ENCODE data around the gene TCEA2. TPM values are rescaled to one million over a fixed set of nuclear protein-coding genes. Genes with fewer than 3 reads are reported as not detected.

Gene TCEA2
- total and polyA plus RNA-seq, 2 donors from 2014 or later: 53.8 to 90.9 TPM

DNA sequence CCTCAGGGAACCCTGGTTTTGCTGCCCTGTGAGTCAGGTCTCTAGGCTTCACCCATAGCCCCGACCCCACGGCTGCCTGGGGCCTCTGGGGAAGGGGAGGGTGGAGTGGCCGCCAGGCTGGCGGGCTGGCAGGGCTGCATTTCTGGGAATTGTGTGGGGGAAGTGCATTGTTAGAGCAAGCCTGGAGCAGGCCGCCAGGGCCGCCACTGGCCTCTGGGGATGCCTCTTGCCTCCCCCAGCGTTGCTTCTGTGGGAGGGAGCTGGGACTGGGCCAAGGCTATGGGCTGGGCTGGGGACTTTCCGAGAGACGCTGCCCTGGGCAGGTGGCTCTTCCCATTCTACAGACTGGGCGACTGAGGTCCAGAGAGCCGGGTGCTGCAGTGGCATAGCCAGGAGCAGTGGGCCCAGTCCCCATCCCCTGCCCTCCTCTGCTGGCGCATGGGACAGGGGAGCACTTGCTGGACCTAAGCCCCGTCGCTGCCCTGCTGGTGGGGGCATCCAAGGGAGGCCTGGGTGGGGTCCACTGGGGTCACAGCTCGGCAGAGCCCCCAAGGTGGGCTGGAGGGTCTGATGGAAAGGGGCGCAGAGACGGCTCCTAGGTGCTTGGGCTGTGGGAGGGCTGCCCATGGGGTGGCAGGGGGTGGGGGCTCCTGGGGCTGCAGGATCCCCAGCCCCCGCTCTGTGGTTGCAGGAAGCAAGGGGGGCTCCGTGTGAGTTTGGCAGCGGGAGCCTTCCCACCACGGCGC lies 6.9 kb upstream of the TCEA2 start:
- peak overlapping the region; percentile 69 to 76 for H3K27ac ChIP-seq (ENCODE audit: low read depth in 2 of 2, low read length in 2 of 2)
- intact Hi-C loops (cut with DNase I): loop anchor here (5.0 kb wide), 1 partner anchor 434 kb away; no protein-coding TSS in a partner anchor
- no peaks in the 10 kb centered on the region for H3K36me3 ChIP-seq (ENCODE audit: control insufficient read depth in 2 of 3, insufficient read depth in 3 of 3, low read length in 3 of 3)
- no peaks in the 10 kb centered on the region for H3K27me3 ChIP-seq (ENCODE audit: control insufficient read depth, insufficient read depth, low read length)
- H3K4me1 ChIP-seq (ENCODE audit: control insufficient read depth in 2 of 3, insufficient read depth in 2 of 3, low read depth in 1 of 3, low read length in 3 of 3): peaks cover 0 to 24% (median 0%) of the 10 kb centered on the region in 3 donors
- FAIRE-seq (no peak), DNase-seq (peak in 2 of 5 donors; percentile 46 to 68)
- H3K9me3 ChIP-seq (ENCODE audit: control insufficient read depth in 2 of 3, insufficient read depth in 1 of 3, low read length in 3 of 3): no peaks in the 10 kb centered on the region
- TF ChIP-seq, protein P1, sequence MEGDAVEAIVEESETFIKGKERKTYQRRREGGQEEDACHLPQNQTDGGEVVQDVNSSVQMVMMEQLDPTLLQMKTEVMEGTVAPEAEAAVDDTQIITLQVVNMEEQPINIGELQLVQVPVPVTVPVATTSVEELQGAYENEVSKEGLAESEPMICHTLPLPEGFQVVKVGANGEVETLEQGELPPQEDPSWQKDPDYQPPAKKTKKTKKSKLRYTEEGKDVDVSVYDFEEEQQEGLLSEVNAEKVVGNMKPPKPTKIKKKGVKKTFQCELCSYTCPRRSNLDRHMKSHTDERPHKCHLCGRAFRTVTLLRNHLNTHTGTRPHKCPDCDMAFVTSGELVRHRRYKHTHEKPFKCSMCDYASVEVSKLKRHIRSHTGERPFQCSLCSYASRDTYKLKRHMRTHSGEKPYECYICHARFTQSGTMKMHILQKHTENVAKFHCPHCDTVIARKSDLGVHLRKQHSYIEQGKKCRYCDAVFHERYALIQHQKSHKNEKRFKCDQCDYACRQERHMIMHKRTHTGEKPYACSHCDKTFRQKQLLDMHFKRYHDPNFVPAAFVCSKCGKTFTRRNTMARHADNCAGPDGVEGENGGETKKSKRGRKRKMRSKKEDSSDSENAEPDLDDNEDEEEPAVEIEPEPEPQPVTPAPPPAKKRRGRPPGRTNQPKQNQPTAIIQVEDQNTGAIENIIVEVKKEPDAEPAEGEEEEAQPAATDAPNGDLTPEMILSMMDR (IDR thresholded peaks at IDR 0.05; ENCODE audit: borderline replicate concordance, extremely low read depth, insufficient read depth): no peak
- H3K4me3 ChIP-seq (ENCODE audit: low read length in 3 of 3): no peak overlapping the region
- H3K9ac ChIP-seq (ENCODE audit: low read length in 3 of 3): no peak overlapping the region

DNA sequence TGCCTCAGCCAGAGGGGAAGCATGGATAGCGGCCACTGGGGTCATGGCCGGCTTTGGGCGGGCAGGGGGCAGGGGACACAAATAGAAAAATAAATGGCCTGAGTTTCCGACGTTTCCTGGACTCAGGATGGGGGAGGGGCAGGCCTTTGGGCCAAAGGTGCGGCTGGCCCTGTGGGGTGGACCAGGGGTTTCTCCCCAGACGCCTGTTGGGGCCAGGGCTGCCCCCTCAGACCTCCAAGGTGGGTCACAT lies 6.4 kb upstream of the TCEA2 start:
- peak overlapping the region; percentile 68 to 77 for H3K27ac ChIP-seq (ENCODE audit: low read depth in 2 of 2, low read length in 2 of 2)
- no peak overlapping the region for H3K9ac ChIP-seq (ENCODE audit: low read length in 3 of 3)
- TF ChIP-seq, protein P1 (IDR thresholded peaks at IDR 0.05; ENCODE audit: borderline replicate concordance, extremely low read depth, insufficient read depth): no peak
- H3K4me1 ChIP-seq (ENCODE audit: control insufficient read depth in 2 of 3, insufficient read depth in 2 of 3, low read depth in 1 of 3, low read length in 3 of 3): peaks cover 0 to 24% (median 0%) of the 10 kb centered on the region in 3 donors
- no peaks in the 10 kb centered on the region for H3K27me3 ChIP-seq (ENCODE audit: control insufficient read depth, insufficient read depth, low read length)
- H3K4me3 ChIP-seq (ENCODE audit: low read length in 3 of 3): no peak overlapping the region
- no peaks in the 10 kb centered on the region for H3K36me3 ChIP-seq (ENCODE audit: control insufficient read depth in 2 of 3, insufficient read depth in 3 of 3, low read length in 3 of 3)
- FAIRE-seq: no peak
- intact Hi-C loops (cut with DNase I): loop anchor here (5.0 kb wide), 1 partner anchor 434 kb away; no protein-coding TSS in a partner anchor
- peak in 1 of 5 donors; percentile 51 for DNase-seq
- H3K9me3 ChIP-seq (ENCODE audit: control insufficient read depth in 2 of 3, insufficient read depth in 1 of 3, low read length in 3 of 3): no peaks in the 10 kb centered on the region

DNA sequence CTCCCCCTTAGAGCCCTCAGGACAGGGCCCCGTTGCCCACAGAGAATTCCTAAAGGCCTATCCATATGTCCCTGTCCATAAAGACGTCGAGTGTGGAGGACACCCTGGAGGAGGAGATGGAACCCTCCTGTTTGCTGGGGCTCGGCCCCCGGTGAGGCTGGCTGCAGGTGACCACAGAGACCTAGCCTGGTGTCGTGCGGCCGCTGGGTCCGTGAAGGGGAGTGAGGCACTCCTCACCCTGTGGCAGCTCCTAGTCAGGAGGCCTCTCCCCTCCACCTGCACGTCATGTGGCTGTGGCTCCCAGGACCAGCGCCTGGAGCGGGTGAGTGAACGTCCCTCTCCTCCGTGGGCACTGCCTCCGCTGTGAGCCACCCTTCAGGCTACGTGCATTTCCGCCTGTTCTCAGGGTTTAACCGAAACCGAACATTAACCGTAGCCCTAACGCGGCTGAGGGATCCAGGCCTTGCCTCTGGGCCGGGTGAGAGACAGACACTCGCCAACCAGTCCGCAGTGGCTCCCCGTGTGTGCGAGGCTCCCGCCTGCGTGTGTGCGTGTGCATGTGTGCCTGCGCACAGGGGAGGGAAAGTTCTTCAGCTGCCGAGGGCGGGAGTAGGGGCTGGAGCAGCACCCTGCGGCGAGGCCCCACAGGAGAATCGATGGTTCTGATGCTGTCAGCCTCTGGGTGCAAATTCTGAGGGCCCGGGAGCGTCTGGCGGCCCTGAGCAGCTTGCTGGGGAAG lies 5.9 kb upstream of the TCEA2 start:
- TF ChIP-seq, protein P1 (IDR thresholded peaks at IDR 0.05; ENCODE audit: borderline replicate concordance, extremely low read depth, insufficient read depth): no peak
- FAIRE-seq (no peak), DNase-seq (no peak)
- peak overlapping the region; percentile 68 to 77 for H3K27ac ChIP-seq (ENCODE audit: low read depth in 2 of 2, low read length in 2 of 2)
- H3K4me3 ChIP-seq (ENCODE audit: low read length in 3 of 3): peak overlapping the region in 1 of 3 donors; percentile 29
- intact Hi-C loops (cut with DNase I): loop anchor here (5.0 kb wide), 1 partner anchor 435 kb away; no protein-coding TSS in a partner anchor
- H3K36me3 ChIP-seq (ENCODE audit: control insufficient read depth in 2 of 3, insufficient read depth in 3 of 3, low read length in 3 of 3): no peaks in the 10 kb centered on the region
- H3K27me3 ChIP-seq (ENCODE audit: control insufficient read depth, insufficient read depth, low read length): no peaks in the 10 kb centered on the region
- no peaks in the 10 kb centered on the region for H3K9me3 ChIP-seq (ENCODE audit: control insufficient read depth in 2 of 3, insufficient read depth in 1 of 3, low read length in 3 of 3)
- H3K4me1 ChIP-seq (ENCODE audit: control insufficient read depth in 2 of 3, insufficient read depth in 2 of 3, low read depth in 1 of 3, low read length in 3 of 3): peaks cover 0 to 23% (median 0%) of the 10 kb centered on the region in 3 donors
- H3K9ac ChIP-seq (ENCODE audit: low read length in 3 of 3): no peak overlapping the region

All from kidney (tissue), 14 donors.